ENCODE results near the gene ACVR1C.
"Not testable (repeated sequence)": the region's sequence is repeated elsewhere in the genome, so short reads cannot be mapped to it uniquely, and the experiment has no call there.

Gene ACVR1C

GRCh38 chr2:157574165-157574564 lies 54.5 kb downstream of the ACVR1C start:
- no peak for DNase-seq (ENCODE audit: low read depth in 3 of 3)

GRCh38 chr2:157572725-157573124 lies 55.9 kb downstream of the ACVR1C start:
- no peak for DNase-seq (ENCODE audit: low read depth in 3 of 3)

GRCh38 chr2:157566623-157567022 lies 62.0 kb downstream of the ACVR1C start:
- not testable (repeated sequence) for DNase-seq (ENCODE audit: low read depth in 3 of 3)

GRCh38 chr2:157566113-157566512 lies 62.6 kb downstream of the ACVR1C start:
- DNase-seq (ENCODE audit: low read depth in 3 of 3): not testable (repeated sequence)

- no peak for DNase-seq (ENCODE audit: low read depth in 3 of 3)
These were observed 63.1 kb downstream of the ACVR1C start for GRCh38 chr2:157565550-157565949.

- no peak for DNase-seq (ENCODE audit: low read depth in 3 of 3)
These were observed 68.8 kb downstream of the ACVR1C start for GRCh38 chr2:157559890-157560289.

- no peak for DNase-seq (ENCODE audit: low read depth in 3 of 3)
These were observed 69.2 kb downstream of the ACVR1C start for GRCh38 chr2:157559461-157559860.

GRCh38 chr2:157559061-157559460 lies 69.6 kb downstream of the ACVR1C start:
- no peak for DNase-seq (ENCODE audit: low read depth in 3 of 3)

- DNase-seq (ENCODE audit: low read depth in 3 of 3): no peak
These were observed 70.9 kb downstream of the ACVR1C start for GRCh38 chr2:157557770-157558169.

- no peak for DNase-seq (ENCODE audit: low read depth in 3 of 3)
These were observed 88.6 kb downstream of the ACVR1C start for GRCh38 chr2:157540102-157540501.

GRCh38 chr2:157538064-157538463 lies 90.6 kb downstream of the ACVR1C start:
- no peak for DNase-seq (ENCODE audit: low read depth in 3 of 3)

GRCh38 chr2:157536815-157537214 lies 91.8 kb downstream of the ACVR1C start:
- no peak for DNase-seq (ENCODE audit: low read depth in 3 of 3)

- no peak for DNase-seq (ENCODE audit: low read depth in 3 of 3)
These were observed 99.5 kb downstream of the ACVR1C start for GRCh38 chr2:157528963-157529751.

GRCh38 chr2:157526070-157526469 lies 102.6 kb downstream of the ACVR1C start:
- no peak for DNase-seq (ENCODE audit: low read depth in 3 of 3)

GRCh38 chr2:157523270-157524247 lies 105.1 kb downstream of the ACVR1C start:
- DNase-seq (ENCODE audit: low read depth in 3 of 3): no peak

- not testable (repeated sequence) for DNase-seq (ENCODE audit: low read depth in 3 of 3)
These were observed 113.7 kb downstream of the ACVR1C start for GRCh38 chr2:157514966-157515365.

GRCh38 chr2:157509744-157510143 lies 118.9 kb downstream of the ACVR1C start:
- no peak for DNase-seq (ENCODE audit: low read depth in 3 of 3)

GRCh38 chr2:157508676-157509075 lies 120.0 kb downstream of the ACVR1C start:
- no peak for DNase-seq (ENCODE audit: low read depth in 3 of 3)

- no peak for DNase-seq (ENCODE audit: low read depth in 3 of 3)
These were observed 122.1 kb downstream of the ACVR1C start for GRCh38 chr2:157506586-157506985.

- DNase-seq (ENCODE audit: low read depth in 3 of 3): no peak
These were observed 124.0 kb downstream of the ACVR1C start for GRCh38 chr2:157504623-157505022.

- no peak for DNase-seq (ENCODE audit: low read depth in 3 of 3)
These were observed 127.6 kb downstream of the ACVR1C start for GRCh38 chr2:157501026-157501425.

- no peak for DNase-seq (ENCODE audit: low read depth in 3 of 3)
These were observed 128.3 kb downstream of the ACVR1C start for GRCh38 chr2:157500334-157500733.

- DNase-seq (ENCODE audit: low read depth in 3 of 3): no peak
These were observed 130.2 kb downstream of the ACVR1C start for GRCh38 chr2:157498483-157498882.

All from stimulated activated CD4-positive, alpha-beta T cell treated with anti-CD3 and anti-CD28 coated beads, TNF-alpha, amount 100 ng/mL, for 48 hours (primary cell).